Measurements from ENCODE around the gene LARGE1. TPM values are rescaled to one million over a fixed set of nuclear protein-coding genes. Genes with fewer than 3 reads are reported as not detected.

The LARGE1 gene
- total RNA-seq, 4 donors from 2014 or later: 11.8 to 33.2 (median 22.6) TPM

- intact Hi-C loops (cut with DNase I; ENCODE audit: low total_unique reads): loop anchor here (10.0 kb wide), 1 partner anchor 1101 kb away; no protein-coding TSS in a partner anchor
- no peak overlapping the region for H3K4me3 ChIP-seq (ENCODE audit: low read depth, poor library complexity, severe bottlenecking)
- TF ChIP-seq CTCF (IDR thresholded peaks at IDR 0.05) (no peak), POLR2A (IDR thresholded peaks at IDR 0.05) (no peak)
- WGBS, 2 donors: 46 to 49% methylated on average over 17 of the region's 17 CpGs
- DNase-seq (ENCODE audit: low spot score in 2 of 2): peak in 1 of 2 donors; percentile 67
These were observed 3.5 kb upstream of the LARGE1 start for GRCh38 chr22:33923660-33924246.

- no peak for TF ChIP-seq CTCF (IDR thresholded peaks at IDR 0.05)
- no peak for TF ChIP-seq POLR2A (IDR thresholded peaks at IDR 0.05)
- intact Hi-C loops (cut with DNase I; ENCODE audit: low total_unique reads): loop anchor here (10.0 kb wide), 1 partner anchor 1102 kb away; no protein-coding TSS in a partner anchor
- no peak for DNase-seq (ENCODE audit: low spot score in 2 of 2)
- H3K4me3 ChIP-seq (ENCODE audit: low read depth, poor library complexity, severe bottlenecking): no peak overlapping the region
- 0 to 1% methylated on average over 5 of the region's 5 CpGs for WGBS, 2 donors
These were observed 2.8 kb upstream of the LARGE1 start for GRCh38 chr22:33923033-33923432.

- peak; percentile 16 to 87 for DNase-seq (ENCODE audit: low spot score in 2 of 2)
These were observed 2.0 kb upstream of the LARGE1 start for GRCh38 chr22:33922349-33922681.

GRCh38 chr22:33921525-33922348, 1.5 kb upstream of the LARGE1 start:
- WGBS, 2 donors: 1% methylated on average over 33 to 47 of the region's 52 CpGs
- intact Hi-C loops (cut with DNase I; ENCODE audit: low total_unique reads): loop anchor here (10.0 kb wide), 1 partner anchor 1103 kb away; no protein-coding TSS in a partner anchor
- DNase-seq (ENCODE audit: low spot score in 2 of 2): peak; percentile 54 to 92
- H3K4me3 ChIP-seq (ENCODE audit: low read depth, poor library complexity, severe bottlenecking): peak overlapping the region; percentile 49
- TF ChIP-seq POLR2A (IDR thresholded peaks at IDR 0.05) (no peak), CTCF (IDR thresholded peaks at IDR 0.05) (no peak)

More at GRCh38 chr22:33922349-33922681, 2.0 kb upstream of the LARGE1 start:
- intact Hi-C loops (cut with DNase I; ENCODE audit: low total_unique reads): loop anchor here (10.0 kb wide), 1 partner anchor 1102 kb away; no protein-coding TSS in a partner anchor
- H3K4me3 ChIP-seq (ENCODE audit: low read depth, poor library complexity, severe bottlenecking): peak overlapping the region; percentile 26
- TF ChIP-seq CTCF (IDR thresholded peaks at IDR 0.05) (no peak), POLR2A (IDR thresholded peaks at IDR 0.05) (no peak)
- 0% methylated on average over 17 to 22 of the region's 23 CpGs for WGBS, 2 donors

GRCh38 chr22:33920927-33921524, 750 bp upstream of the LARGE1 start:
- no peak for TF ChIP-seq POLR2A (IDR thresholded peaks at IDR 0.05)
- no peak for TF ChIP-seq CTCF (IDR thresholded peaks at IDR 0.05)
- intact Hi-C loops (cut with DNase I; ENCODE audit: low total_unique reads): loop anchor here (10.0 kb wide), 1 partner anchor 1104 kb away; no protein-coding TSS in a partner anchor
- WGBS, 2 donors: 0 to 1% methylated on average over 19 of the region's 69 CpGs
- H3K4me3 ChIP-seq (ENCODE audit: low read depth, poor library complexity, severe bottlenecking): peak overlapping the region; percentile 23
- DNase-seq (ENCODE audit: low spot score in 2 of 2): peak; percentile 98 to 100
